Occipital lobe (tissue), 2 donors: Measurements from ENCODE around the gene FMO5. TPM values are rescaled to one million over a fixed set of nuclear protein-coding genes. Genes with fewer than 3 reads are reported as not detected.

Experiments
- DNase-seq: peaks from one replicate; lab custom pipeline; 2025; lab: John Stamatoyannopoulos, UW
- total RNA-seq: library from RNA; depleted of rRNA; stranded (reverse); fragments of >200 nt; gene quantifications from one replicate; pipeline ENCODE4 v1.2.3, GENCODE V29; 2014

FMO5 gene, protein sequence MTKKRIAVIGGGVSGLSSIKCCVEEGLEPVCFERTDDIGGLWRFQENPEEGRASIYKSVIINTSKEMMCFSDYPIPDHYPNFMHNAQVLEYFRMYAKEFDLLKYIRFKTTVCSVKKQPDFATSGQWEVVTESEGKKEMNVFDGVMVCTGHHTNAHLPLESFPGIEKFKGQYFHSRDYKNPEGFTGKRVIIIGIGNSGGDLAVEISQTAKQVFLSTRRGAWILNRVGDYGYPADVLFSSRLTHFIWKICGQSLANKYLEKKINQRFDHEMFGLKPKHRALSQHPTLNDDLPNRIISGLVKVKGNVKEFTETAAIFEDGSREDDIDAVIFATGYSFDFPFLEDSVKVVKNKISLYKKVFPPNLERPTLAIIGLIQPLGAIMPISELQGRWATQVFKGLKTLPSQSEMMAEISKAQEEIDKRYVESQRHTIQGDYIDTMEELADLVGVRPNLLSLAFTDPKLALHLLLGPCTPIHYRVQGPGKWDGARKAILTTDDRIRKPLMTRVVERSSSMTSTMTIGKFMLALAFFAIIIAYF
- 0.62 TPM for total RNA-seq

DNA sequence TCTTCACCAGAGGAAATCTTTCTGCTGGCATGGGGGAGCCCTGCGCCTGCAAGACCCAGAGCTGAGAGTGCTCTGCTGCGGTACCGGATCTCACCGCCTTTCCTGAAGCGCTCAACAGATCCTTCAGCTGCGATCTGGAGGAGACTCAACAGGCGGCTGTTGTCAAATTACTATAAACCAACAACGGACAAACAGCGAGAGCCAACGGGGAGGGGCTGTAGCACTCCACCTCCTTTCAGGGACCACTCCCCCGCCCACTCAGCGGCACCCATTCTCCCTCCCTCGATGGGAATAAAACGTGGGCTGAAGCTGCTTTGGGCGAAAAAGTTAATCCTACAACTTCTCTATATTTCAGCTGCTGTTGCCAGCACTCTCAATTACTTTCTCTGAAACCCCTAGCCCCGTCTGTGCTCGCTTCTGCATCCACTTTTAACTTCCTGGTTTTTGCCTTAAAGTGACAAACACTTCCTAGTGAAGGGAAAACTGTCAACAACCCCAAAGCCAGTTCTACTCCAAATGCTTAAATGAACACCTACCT is at the start of gene FMO5:
Gene FMO5, minus strand, starts transcription at position 147 of the 538 bp plus-strand sequence. CDS start 310 bp downstream, outside the sequence.
- peak; percentile 18 for DNase-seq

DNA sequence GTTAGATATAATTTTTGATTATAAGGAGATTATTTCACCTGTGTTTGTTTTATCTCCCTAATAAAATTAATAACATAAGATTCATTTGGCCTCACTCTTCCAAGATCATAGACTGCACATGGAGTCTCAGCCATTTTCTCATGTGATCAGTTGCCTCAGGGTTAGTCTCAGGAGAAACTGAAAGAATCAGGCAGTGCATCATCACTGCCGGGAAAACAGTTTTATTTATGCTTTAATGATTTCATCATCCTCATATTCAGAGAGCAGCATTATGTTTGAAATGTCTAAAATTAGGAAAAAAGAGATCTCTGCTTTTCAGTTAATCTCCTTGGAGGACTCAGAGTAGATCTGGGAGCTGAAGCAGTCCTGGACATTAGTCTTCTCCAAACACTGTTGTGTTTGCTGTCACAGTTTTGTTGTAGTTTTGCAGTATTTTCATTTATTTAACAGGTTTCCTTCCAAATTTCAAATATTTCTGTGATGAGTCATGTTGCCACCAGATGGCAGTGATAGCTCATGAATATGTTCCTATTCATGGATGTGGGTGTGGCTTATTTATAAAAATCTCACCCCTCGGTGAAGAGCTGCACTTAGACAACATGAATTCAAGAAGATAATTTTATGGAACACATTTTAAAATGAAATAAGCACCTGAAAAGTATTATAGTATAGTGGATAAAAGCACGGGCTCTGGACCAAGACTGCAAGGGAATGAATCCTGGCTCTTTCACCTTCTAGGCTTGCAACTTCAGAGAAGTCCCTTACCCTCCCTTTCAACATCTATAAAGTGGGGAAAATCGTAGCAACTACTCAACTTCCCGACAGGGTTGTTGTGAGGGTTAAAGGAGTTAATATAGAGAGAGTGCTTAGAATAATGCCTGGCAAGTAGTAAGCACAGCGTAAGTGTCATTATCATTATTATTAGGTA is 48.5 kb upstream of the FMO5 start:
- DNase-seq, result no peak

DNA sequence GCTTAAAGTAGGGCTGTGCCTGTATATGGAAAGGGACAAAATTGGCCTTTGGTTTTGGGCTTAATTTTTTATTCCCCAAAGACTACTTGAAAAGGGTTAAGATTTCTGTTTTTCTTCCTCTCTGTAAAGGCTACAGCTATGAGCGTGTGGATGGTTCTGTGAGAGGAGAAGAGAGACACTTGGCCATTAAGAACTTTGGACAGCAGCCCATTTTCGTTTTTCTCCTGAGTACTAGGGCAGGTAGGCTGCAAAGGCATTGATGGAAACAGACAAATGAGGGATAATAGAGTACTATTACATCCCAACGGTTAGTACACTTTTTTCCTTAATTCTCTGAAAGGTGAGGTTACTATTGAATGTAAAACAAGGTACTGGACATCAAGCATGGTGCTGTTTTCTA is 46.9 kb upstream of the FMO5 start:
- DNase-seq, result no peak

DNA sequence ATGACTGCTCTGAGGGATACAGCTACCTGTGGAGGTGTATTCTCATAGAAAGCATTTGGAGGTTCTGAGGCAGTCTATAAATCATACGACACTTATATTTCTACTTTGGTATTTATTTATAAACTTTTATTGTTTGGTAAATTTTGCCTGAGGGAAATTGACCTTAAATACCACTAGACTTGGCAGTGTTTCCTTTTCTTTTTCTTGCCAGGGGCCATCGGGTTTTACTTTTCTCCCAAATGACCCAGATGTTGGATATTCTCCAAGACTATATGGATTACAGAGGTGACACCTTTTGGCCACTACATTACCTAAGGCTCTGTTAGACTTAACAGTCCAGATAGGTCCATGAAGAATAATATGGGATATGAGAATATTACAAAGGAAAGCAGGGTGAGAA is 45.6 kb upstream of the FMO5 start:
- DNase-seq, result no peak

DNA sequence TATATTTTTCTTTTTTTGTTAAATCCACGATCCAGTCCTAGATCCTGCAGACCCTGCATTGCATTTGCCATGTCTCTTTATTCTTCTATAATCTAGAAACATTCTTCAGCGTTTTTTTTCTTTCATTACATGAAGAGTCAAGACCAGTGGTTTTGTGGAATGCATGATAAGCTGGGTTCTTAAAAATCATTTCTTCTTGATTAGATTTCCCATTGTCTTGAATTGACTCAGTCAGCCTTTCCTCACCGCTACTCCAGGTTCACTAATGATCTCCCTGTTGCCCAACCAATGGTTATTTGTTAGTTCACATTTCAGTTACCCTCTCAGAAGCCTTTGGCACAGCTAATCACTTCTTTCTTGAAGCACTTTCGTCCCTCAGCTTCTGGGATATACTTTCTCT is 42.6 kb upstream of the FMO5 start:
- no peak for DNase-seq

DNA sequence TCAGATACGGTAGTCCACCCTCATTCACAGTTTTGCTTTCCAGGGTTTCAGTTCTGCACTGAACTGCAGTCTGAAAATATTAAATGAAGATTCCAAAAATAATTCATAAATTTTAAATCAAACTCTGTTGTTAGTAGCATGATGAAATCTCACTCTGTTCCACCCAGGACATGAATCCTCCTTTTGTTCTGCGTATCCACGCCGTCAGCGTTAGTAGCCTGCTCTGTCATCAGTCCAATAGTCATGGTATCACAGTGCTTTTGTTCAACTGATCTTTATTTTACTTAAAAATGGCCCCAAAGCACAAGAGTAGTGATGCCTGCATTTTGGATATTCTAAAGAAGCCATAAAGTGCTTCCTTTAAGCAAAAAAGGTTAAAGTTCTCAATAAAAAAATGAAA is 41.2 kb upstream of the FMO5 start:
- no peak for DNase-seq

DNA sequence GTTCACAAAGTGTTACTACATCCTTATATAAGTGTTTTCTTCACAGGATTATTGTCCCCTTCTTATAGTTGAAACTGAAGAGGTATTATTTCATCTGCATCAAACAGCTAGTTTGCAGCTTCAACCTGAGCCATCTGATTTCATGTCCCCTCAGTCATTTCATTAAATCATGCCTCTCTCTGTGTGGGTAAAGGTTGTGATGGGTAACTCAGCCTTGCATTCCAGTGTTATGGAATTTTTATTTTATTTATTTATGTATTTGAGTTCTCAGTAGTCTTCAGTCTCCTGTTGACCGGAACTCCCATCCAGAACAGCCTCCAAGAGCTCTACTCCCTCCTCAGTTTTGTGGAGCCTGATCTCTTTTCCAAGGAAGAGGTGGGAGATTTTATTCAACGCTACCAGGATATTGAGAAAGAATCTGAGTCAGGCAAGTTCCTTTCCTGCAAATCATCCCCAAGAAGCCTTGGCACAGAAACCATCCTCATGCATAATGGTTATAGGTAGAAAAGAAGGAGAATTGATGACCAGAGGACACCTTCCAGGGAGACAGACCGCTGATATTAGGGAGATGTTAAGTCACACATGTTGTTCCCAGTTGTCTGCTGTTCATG is 39.1 kb upstream of the FMO5 start:
- DNase-seq, result no peak

DNA sequence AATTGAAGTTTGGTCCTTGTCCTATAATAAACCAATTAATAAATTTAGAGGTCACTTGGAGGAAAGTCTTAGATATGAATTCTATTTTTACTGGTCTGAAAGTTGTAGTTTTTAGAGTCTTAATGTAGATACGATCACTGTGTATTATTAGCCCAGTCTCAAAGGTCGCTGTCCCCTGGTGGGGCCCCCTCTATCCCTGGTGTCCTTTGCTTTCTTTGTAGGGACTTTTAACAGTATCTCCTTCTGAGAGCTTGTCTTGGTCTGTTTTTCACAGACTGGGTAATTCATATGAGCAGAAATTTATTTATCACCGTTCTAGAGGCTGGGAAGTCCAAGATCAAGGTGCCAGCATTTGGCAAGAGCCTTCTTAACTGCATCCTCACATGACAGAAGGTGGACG is 35.8 kb upstream of the FMO5 start:
- DNase-seq, result no peak

DNA sequence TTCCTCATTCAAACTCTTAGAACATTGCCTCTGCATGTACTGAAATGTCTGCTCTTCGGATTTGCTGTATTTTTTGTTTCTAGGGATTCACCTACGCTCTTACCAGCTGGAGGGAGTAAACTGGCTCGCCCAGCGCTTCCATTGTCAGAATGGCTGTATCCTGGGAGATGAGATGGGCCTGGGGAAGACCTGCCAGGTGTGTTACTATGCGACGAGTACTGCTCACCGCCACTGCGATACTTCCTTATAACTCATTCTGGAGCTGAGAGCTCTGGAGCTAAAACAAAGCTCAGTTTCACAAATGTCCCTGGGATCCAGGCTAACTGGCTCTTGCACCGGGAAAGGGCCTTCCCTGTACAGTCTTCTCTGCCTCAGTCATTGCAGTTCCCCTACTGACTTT is 27.4 kb upstream of the FMO5 start:
- no peak for DNase-seq

DNA sequence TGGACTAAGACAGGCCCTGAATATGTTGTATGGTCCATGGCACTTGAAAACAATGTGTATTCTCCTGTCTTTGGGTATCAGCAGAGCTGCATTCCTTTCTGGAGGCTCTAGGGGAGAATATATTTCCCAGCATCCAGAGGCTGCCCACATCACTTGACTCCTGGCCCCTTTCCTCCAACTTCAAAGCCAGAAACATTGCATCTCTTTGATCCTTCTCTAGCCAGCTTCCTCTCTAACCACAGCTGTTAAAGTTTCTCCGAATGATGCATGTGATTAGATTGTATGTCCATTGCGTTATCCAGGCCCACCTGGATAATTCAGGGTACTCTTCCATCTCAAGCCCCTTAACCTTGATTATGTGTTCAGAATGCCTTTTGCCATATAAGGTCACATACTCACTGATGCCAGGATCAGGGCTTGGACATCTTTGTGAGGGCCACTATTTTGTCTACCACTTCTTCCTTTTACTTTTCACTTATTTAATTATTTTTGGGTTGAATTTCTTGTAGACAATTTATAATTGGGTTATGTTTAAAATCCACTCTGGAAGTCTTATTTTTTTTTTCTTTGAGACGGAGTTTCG is 22.6 kb upstream of the FMO5 start:
- DNase-seq, result no peak

DNA sequence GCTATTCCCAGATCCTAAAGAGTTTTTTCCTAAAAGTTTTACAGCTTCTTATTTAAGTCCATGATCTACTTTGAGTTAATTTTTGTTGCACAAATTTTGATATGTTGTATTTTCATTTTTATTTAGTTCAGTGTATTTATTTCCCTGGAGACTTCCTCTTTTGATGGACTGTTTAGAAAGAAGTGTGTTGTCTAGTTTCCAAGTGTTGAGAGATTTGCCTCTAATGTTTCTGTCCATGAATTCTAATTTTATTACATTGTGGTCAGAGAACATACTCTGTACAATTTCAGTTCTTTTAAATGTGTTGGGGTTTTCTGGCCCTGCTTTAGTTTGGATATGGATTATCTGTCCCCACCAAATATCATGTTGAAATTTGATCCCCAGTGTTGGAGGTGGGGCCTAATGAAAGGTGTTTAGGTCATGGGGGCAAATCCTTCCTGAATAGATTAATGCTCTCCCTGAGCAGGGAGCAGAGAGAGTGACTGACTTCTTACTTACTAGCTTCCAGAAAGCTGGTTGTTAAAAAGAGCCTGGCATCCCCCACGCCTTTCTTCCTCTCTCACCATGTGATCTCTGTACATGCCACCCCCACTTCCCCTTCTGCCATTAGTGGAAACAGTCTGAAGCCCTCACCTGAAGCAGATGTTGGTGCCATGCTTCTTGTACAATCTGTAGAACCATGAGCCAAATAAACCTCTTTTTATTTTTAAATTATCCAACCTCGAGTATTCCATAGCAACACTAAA is 21.9 kb upstream of the FMO5 start:
- no peak for DNase-seq

DNA sequence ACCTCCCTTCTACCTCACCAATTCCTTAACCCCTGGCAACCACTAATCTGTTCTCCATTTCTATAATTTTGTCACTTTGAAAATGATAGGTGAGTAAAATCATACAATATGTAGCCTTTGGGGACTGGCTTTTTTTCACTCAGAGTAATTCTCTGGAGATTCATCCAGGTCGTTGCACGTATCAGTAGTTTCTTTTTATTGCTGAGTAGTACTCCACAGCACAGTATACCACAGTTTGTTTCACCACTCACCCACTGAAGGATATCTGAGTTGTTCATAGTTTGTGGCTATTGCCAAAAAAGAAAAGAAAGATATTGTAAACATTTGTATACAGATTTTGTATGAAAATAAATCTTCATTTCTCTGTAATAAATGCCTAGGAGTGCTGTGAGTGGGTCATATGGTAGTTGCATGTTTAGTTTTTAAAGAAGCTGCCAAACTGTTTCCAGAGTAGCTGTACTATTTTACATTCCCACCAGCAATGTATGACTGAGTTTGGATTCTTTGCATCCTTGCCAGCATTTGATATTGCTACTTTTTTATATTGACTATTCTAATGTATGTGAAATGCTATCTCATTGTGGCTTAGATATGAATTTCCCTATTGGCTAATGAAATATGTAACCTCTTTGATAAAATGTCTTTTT is 21.0 kb upstream of the FMO5 start:
- DNase-seq, result no peak

DNA sequence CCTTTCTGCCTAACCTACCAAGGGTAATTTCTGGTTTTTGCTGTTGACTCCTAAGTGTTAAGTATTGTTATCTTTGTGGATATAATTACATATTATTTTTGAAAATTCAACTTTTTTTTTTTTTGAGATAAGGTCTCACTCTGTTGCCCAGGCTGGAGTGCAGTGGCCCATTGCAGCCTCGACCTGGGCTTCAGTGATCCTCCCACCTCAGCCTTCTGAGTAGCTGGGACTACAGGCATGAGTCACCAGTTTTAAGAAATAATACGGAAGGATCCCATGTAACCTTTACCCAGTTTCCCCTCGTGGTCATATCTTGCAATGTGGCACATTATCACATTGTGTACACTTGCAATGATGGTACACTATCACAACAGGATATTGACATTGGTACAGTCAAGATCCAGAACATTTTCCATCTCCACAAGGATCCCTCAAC is 20.5 kb upstream of the FMO5 start:
- no peak for DNase-seq

DNA sequence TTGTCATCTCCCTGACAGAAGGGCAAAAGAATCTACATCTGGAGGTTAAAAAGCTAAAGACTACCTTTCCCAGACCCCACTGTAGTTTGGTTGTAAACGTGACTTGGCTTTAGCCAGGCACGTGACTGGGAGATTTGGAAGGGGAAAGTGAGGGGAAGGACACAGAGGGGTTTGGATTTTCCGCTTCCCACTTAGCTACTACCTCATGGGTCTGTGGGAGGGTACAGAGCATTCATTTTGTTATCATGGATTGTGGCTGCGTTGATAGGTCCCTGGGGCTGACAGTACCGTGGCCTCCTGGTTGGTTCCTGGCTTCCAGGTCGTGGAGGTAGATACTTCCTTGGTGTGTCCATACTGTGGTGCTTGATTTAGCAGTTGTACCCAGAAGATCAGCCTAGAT is 20.0 kb upstream of the FMO5 start:
- no peak for DNase-seq

DNA sequence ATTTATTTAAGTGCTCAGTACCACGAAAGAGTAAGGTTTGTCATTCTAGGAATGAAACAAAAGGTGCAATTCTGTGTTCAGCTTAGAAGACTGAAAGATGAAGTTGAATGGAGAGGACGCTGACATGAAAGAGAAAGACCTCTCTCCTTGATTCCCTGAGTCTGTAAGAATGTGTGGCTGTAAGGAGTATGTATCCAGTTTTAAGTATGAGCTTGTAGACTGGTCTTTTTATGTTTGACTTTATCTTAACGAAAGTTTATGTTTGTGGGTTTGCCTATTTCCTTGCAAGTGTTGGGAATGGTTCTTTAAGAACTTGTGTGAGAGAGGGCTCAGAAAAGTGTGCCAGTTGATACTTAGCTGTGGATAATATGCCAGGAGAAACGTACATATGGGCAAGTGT is 18.7 kb upstream of the FMO5 start:
- no peak for DNase-seq

DNA sequence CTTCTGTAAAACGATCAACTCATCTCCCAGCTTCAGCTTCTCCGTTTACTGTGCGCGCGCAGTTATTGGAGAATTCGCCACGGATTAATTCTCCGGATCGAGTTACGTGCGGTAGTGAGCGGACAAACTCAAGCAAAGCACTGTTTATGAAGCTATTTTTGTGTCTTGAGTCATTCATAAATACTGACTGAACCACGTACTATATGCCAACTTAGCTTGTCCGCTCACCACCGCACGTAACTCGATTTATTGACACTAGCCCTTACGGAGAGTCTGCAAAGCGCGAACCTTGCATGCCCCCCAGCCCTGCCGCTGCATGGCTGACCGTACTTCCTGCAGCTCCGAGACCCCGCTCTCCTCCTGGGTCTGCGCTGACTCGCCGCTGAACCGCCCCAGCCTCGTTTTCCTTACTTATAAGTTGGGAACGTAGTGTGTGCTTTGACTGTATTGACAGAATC is 18.1 kb upstream of the FMO5 start:
- DNase-seq, result no peak

DNA sequence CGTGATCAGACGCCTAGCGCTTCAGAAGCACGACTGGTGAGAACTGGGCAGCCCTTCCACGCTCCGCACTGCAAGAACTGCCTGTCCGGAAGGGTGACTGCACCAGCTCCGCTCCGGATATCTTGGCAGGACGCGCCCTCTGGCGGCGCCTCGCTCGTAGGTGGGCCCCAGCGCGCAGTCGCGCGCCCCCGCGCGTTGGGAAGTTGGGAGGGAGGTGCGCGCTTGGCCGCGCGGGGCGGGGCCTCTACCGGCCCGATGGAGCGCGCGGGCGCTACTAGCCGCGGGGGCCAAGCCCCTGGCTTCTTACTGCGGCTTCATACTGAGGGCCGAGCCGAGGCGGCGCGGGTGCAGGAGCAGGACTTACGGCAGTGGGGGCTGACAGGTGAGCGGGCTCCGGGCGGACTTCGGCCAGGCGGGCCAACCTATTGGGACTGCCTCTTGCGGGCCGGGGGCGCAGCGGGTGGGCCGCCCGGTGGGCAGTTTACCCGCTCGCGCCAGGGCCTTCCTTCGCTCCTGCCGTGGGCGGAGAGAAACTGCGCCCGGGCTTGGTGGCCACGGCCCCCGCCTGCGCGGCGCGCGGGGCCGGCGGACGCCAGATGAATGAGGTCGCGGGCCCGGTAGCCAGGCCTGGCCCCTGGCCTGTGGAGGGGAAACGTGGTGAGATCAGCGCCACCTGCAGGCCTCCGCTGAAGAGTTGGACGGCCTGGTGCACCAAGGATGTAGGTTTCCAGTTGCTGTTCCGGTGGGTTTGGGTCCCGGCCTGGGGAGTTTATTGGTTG is 17.5 kb upstream of the FMO5 start, which contains the start of gene CHD1L:
Gene CHD1L, plus strand, starts transcription at position 236 of the 779 bp plus-strand sequence. Its CDS starts 20 bp downstream, at position 256.
- DNase-seq, result peak; percentile 89

DNA sequence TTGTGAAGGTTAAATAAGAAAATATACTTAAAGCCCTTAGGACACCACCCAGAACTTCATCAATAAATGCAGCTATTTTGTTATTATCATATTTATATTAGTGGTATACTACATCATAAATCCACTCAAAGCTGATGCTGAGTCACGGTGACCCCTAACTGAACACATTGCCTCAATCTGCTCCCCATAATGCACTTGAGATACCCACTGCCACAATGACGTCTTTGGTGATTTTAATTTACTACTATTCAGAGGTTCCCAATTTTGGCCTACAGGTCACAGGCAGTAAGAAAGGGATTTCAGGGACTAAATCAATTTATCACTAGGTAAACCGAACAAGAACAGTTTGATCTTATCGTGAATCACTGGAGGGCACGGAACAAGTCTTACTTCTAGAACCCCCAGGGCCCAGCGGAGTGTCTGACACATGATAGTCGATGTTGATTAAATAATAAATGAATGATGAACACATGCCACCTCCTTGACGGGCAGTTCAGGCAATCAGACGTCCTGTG is 16.9 kb upstream of the FMO5 start:
- DNase-seq, result no peak
